Breast epithelium (tissue), 3 donors: ENCODE results near the gene TMEM97.

Source experiments
- CTCF ChIP-seq, 3 donors: fragments of 450-650 bp; IDR thresholded peaks; one replicate each; pipeline ENCODE4 v1.5.1; 2016 to 2017; ENCODE audit warnings: antibody characterized with exemption in 3 of 3, mild to moderate bottlenecking in 3 of 3, moderate library complexity in 3 of 3
- POLR2A ChIP-seq: fragments of 450-650 bp; IDR thresholded peaks from one replicate; pipeline ENCODE4 v1.6.1; 2016; ENCODE audit warnings: antibody characterized with exemption, mild to moderate bottlenecking, moderate library complexity

DNA sequence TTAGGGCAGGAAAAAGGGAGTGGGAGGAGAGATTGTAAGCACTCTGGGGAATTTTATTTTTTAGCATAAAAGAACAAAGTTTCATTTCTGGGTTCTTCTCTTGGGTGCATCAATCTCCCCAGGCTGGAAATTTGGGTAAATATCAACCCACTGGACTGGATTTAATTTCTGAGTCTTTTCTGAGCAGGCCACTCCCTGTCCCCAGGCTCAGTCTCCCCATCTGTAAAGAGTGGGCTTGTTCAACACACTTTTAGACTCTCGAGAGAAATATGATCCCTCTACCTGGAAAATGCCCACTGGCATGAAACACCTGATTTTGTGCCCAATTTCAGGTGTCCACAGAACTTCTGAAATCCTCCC is 51.7 kb downstream of the TMEM97 start:
- no peak for TF ChIP-seq CTCF (IDR thresholded peaks at IDR 0.05)
- TF ChIP-seq POLR2A: no peak
